Tibial nerve (tissue), 4 donors: Measurements from ENCODE around the gene BTBD9. TPM values are rescaled to one million over a fixed set of nuclear protein-coding genes. Genes with fewer than 3 reads are reported as not detected.

Source experiments
- DNase-seq, 2 donors: peaks; one replicate each; pipeline ENCODE4 v3.0.0-alpha.2; 2019; ENCODE audit warnings: low spot score in 2 of 2
- H3K27ac ChIP-seq, 4 donors: fragments of 200-600 bp; sonication (generic) in 3 of 4; one replicate each; pipeline ENCODE4 v1.5.1; 2017 to 2019; ENCODE audit warnings: mild to moderate bottlenecking in 1 of 4
- H3K27me3 ChIP-seq, 2 donors: fragments of 200-600 bp; sonication (generic) in 1 of 2; one replicate each; pipeline versions ENCODE4 v1.5.1 to v1.6.0; 2017 to 2019
- H3K36me3 ChIP-seq, 3 donors: fragments of 200-600 bp; sonication (generic); one replicate each; pipeline ENCODE4 v1.5.1; 2018 to 2019
- H3K4me1 ChIP-seq, 4 donors: fragments of 200-600 bp; sonication (generic) in 3 of 4; one replicate each; pipeline ENCODE4 v1.5.1; 2017 to 2019
- H3K4me3 ChIP-seq, 4 donors: fragments of 200-600 bp; sonication (generic) in 3 of 4; one replicate each; pipeline ENCODE4 v1.5.1; 2017 to 2019; ENCODE audit warnings: mild to moderate bottlenecking in 1 of 4, moderate library complexity in 1 of 4
- H3K9me3 ChIP-seq, 4 donors: fragments of 200-600 bp; sonication (generic) in 3 of 4; one replicate each; pipeline ENCODE4 v1.5.1; 2017 to 2019
- EP300 ChIP-seq, 2 donors: sonication (generic); formaldehyde crosslinking; IDR thresholded peaks; one replicate each; pipeline ENCODE4 v1.6.1; 2017; ENCODE audit warnings: antibody characterized with exemption in 2 of 2, mild to moderate bottlenecking in 1 of 2
- POLR2A ChIP-seq, 2 donors: fragments of 450-650 bp; IDR thresholded peaks; one replicate each; pipeline ENCODE4 v1.6.1; 2017; ENCODE audit warnings: antibody characterized with exemption in 2 of 2, mild to moderate bottlenecking in 2 of 2, moderate library complexity in 2 of 2
- WGBS, 2 donors: methylation state at CpG; one replicate each; pipeline ENCODE4 v1.1.5; 2018; 5-methylcytosine and 5-hydroxymethylcytosine counted together
- total RNA-seq, 4 donors: library from RNA; depleted of rRNA; stranded (reverse); fragments of >200 nt; gene quantifications; one replicate each; pipeline ENCODE4 v1.1.0, GENCODE V29; 2016
- TF ChIP-seq, protein P1 (sequence below), 5 experiments: fragments of 200-600 bp in 3 of 5; fragments of 450-650 bp in 2 of 5; sonication (generic) in 3 of 5; IDR thresholded peaks; one replicate each; pipeline ENCODE4 v1.5.1; 2016 to 2019; ENCODE audit warnings: antibody characterized with exemption in 5 of 5, mild to moderate bottlenecking in 3 of 5, moderate library complexity in 2 of 5

The BTBD9 gene
- total RNA-seq, 4 donors from 2014 or later = 7.5 to 23.9 (median 10.7) TPM

DNA sequence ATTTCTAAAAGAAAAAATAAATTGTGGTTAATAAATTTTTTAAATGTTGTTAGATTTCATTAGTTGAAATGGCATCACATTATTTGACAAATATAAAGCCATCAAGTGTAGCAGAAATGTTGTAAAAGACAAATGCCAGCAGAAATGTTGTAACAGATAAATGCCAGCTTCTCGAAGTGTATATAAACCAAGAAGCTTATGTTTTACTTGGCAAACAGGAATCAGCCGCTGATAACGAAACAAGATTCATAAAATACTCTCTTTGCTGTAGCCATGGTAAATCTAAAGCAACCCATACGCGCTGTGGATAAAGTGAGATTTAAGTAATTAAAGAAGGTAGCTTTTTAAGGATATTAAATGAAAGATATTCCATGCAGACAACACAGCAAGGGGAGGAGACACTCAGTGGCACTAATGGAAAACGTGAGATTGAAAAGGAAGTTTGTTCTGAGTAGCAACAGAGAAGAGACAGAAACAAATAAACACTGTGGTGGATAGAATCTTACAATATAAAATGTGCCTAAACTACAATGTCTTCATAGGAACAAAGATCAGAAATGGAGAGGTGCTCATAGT is 29.6 kb downstream of the BTBD9 start:
- no peaks in the 10 kb centered on the region for H3K9me3 ChIP-seq
- H3K4me3 ChIP-seq = no peak overlapping the region
- no peaks in the 10 kb centered on the region for H3K36me3 ChIP-seq
- WGBS, 2 donors = 65 to 68% methylated on average over 6 of the region's 6 CpGs
- no peak overlapping the region for H3K27ac ChIP-seq
- H3K4me1 ChIP-seq = peaks cover 0 to 22% (median 5%) of the 10 kb centered on the region in 4 donors
- no peak for TF ChIP-seq EP300 (IDR thresholded peaks at IDR 0.05)
- TF ChIP-seq POLR2A (IDR thresholded peaks at IDR 0.05) = no peak
- TF ChIP-seq, protein P1, sequence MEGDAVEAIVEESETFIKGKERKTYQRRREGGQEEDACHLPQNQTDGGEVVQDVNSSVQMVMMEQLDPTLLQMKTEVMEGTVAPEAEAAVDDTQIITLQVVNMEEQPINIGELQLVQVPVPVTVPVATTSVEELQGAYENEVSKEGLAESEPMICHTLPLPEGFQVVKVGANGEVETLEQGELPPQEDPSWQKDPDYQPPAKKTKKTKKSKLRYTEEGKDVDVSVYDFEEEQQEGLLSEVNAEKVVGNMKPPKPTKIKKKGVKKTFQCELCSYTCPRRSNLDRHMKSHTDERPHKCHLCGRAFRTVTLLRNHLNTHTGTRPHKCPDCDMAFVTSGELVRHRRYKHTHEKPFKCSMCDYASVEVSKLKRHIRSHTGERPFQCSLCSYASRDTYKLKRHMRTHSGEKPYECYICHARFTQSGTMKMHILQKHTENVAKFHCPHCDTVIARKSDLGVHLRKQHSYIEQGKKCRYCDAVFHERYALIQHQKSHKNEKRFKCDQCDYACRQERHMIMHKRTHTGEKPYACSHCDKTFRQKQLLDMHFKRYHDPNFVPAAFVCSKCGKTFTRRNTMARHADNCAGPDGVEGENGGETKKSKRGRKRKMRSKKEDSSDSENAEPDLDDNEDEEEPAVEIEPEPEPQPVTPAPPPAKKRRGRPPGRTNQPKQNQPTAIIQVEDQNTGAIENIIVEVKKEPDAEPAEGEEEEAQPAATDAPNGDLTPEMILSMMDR (IDR thresholded peaks at IDR 0.05) = no peak
- H3K27me3 ChIP-seq = no peaks in the 10 kb centered on the region
- DNase-seq = no peak

DNA sequence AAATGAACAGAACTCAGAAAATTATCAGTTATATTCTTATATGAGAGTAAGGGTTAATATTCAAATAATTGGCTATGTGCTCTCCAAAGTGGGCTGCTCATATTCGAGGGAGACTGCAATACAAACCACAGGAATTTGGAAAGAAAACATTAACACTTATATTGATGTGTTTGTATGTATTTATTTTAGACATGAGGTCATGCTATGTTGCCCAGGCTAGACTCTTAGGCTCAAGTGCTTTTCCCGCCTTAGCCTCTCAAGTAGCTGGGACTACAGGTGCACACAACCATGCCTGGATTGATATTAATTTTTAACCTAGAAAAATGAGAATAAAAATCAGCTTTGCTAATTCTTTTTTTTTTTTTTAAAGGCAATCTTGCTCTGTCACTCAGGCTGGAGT is 35.0 kb downstream of the BTBD9 start:
- H3K36me3 ChIP-seq = no peaks in the 10 kb centered on the region
- no peak for DNase-seq
- TF ChIP-seq POLR2A (IDR thresholded peaks at IDR 0.05) = no peak
- no peak for TF ChIP-seq EP300 (IDR thresholded peaks at IDR 0.05)
- TF ChIP-seq, protein P1 (IDR thresholded peaks at IDR 0.05) = no peak
- 54 to 58% methylated on average over 2 of the region's 2 CpGs for WGBS, 2 donors
- H3K4me3 ChIP-seq = no peak overlapping the region
- no peaks in the 10 kb centered on the region for H3K9me3 ChIP-seq
- H3K4me1 ChIP-seq = no peaks in the 10 kb centered on the region
- H3K27ac ChIP-seq = no peak overlapping the region
- H3K27me3 ChIP-seq = no peaks in the 10 kb centered on the region

DNA sequence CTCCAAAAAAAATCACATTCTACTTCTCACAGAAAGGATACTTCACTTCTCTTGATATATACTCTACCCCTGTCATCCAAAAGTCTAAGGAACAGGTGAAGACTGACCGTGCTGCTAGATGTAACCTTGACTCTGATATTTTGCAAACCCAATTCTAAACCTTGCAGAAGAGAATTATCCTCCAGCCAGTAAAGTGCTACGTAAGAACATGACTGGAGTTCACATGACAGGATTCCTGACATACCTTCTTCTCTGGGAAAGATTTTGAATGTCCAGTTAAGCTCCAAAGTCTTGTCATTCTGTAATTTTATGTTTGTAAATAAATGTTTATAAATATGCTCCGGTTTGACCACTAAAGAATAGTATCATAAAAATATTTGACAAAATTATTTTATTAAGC is 35.8 kb downstream of the BTBD9 start:
- TF ChIP-seq EP300 (IDR thresholded peaks at IDR 0.05) (no peak), POLR2A (IDR thresholded peaks at IDR 0.05) (no peak)
- TF ChIP-seq, protein P1 (IDR thresholded peaks at IDR 0.05) = no peak
- WGBS, 2 donors = 51 to 63% methylated on average over 3 of the region's 3 CpGs

DNA sequence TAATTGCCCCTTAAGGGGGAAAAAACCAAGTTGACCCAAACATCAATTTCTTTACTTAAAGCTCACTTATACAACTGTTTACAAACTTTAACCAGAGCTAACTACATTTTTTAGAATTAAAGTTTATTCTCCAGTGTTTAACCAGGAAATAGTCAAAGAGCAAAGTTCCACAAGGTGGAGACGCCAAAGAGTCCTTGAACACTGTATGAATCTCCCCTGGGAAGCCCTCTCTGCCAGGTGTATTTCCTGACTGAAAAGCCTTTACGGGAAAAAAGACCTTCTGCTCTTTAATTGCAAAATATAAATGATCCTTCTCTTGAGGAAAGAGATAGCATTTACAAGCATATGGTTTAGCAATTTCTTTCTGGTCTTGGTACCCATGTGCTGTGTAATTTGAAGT is 36.2 kb downstream of the BTBD9 start:
- H3K9me3 ChIP-seq = no peaks in the 10 kb centered on the region
- WGBS, 2 donors = 67 to 82% methylated on average over 2 of the region's 2 CpGs
- no peak overlapping the region for H3K27ac ChIP-seq
- H3K27me3 ChIP-seq = no peaks in the 10 kb centered on the region
- no peak overlapping the region for H3K4me3 ChIP-seq
- no peaks in the 10 kb centered on the region for H3K36me3 ChIP-seq
- no peak for DNase-seq
- TF ChIP-seq EP300 (IDR thresholded peaks at IDR 0.05) (no peak), POLR2A (IDR thresholded peaks at IDR 0.05) (no peak)
- no peaks in the 10 kb centered on the region for H3K4me1 ChIP-seq

More for the DNA sequence above, 35.8 kb downstream of the BTBD9 start:
- Histone ChIP-seq H3K4me3 (no peak overlapping the region), H3K4me1 (no peaks in the 10 kb centered on the region), H3K9me3 (no peaks in the 10 kb centered on the region), H3K27ac (no peak overlapping the region), H3K36me3 (no peaks in the 10 kb centered on the region), H3K27me3 (no peaks in the 10 kb centered on the region)
- no peak for DNase-seq

DNA sequence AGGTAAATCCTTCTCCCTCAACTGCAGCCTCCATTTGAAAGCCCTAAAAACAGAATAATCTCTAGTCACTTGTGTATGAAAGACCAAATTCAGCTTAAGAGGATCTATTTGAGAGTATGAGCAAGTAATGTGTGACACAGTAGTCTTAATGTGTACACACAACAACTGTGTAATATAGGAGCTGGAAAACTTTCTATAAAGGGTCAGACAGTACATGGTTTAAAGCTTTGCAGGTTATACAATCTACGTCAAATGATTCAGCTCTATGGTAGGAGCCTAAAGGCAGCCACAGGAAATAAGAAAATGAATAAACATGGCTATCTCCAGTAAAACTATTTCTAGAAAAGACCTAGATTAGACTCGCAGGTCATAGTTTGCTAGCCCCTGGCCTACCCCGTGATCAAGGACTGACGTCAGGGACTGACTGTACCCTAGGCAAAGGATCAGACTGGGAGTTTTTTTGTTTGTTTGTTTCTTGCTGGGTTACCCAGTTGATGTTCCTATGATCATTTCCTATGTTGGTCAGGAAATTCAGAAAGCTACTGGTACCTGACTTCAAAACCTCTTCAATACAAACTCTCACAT is 39.7 kb downstream of the BTBD9 start:
- TF ChIP-seq POLR2A (IDR thresholded peaks at IDR 0.05) (no peak), EP300 (IDR thresholded peaks at IDR 0.05) (no peak)
- TF ChIP-seq, protein P1 (IDR thresholded peaks at IDR 0.05) = no peak
- no peaks in the 10 kb centered on the region for H3K27me3 ChIP-seq
- no peak overlapping the region for H3K4me3 ChIP-seq
- WGBS, 2 donors = 88 to 91% methylated on average over 4 of the region's 4 CpGs
- no peaks in the 10 kb centered on the region for H3K4me1 ChIP-seq
- peaks cover 0 to 8% (median 0%) of the 10 kb centered on the region in 3 donors for H3K36me3 ChIP-seq
- H3K9me3 ChIP-seq = no peaks in the 10 kb centered on the region
- H3K27ac ChIP-seq = no peak overlapping the region
- DNase-seq = no peak
